Ovary (tissue), 3 donors: ENCODE data around the gene TBC1D32.

Experiments used
- EP300 ChIP-seq: sonication (generic); formaldehyde crosslinking; IDR thresholded peaks from one replicate; pipeline ENCODE4 v1.6.1; 2017; ENCODE audit warnings: antibody characterized with exemption
- POLR2A ChIP-seq: fragments of 450-650 bp; IDR thresholded peaks from one replicate; pipeline ENCODE4 v1.6.1; 2017; ENCODE audit warnings: antibody characterized with exemption, mild to moderate bottlenecking, moderate library complexity
- TF ChIP-seq, protein P1 (sequence below), 3 donors: fragments of 450-650 bp in 2 of 3; fragments of 200-600 bp in 1 of 3; IDR thresholded peaks; one replicate each; pipeline versions ENCODE4 v1.5.1 to v1.8.0; 2016 to 2022; ENCODE audit warnings: antibody characterized with exemption in 3 of 3, mild to moderate bottlenecking in 1 of 3
- donor health status: DM: no; HTN: no; CAD: no.

DNA sequence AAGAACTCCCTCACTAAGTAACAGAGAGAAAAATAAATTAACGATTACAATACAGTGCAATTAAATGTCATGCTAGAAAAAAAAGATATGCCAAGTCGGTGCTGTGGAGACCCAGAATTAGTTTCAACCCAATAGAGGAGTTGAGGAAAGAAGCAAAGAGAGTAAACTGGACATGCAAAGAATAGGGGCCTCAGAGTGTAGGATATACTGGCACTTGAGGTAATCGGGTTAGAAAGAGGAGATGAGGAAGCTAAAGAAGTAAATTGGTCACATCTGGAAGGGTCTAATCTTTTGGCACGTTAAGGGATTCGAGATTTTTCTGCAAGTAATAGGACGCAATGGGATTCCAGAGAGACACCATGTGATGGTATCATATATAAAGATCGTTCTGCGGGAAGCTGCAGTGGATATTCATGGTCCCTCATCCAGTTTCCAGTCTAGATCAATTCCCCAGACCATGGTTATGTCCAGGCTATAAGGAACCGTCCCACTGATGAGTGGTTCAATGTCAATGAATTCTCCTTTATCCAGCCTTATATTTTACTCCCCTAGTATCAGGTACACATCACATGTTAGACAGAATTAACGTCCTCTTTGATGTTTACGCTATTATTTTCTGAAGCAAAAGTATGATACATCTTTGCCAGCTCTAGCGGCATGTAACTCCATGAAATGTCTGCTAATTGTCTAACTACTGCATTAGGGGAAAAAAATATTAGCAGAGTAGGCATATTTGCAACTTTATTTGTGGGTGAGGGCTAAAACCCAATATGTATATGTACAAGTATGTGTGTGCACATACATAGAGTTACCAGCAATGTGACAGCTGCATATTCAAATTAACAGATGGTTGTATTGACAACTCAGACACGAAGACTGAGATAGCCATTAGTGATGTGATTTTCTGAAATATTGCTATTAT is 1.1 kb upstream of the TBC1D32 start:
- TF ChIP-seq, protein P1, sequence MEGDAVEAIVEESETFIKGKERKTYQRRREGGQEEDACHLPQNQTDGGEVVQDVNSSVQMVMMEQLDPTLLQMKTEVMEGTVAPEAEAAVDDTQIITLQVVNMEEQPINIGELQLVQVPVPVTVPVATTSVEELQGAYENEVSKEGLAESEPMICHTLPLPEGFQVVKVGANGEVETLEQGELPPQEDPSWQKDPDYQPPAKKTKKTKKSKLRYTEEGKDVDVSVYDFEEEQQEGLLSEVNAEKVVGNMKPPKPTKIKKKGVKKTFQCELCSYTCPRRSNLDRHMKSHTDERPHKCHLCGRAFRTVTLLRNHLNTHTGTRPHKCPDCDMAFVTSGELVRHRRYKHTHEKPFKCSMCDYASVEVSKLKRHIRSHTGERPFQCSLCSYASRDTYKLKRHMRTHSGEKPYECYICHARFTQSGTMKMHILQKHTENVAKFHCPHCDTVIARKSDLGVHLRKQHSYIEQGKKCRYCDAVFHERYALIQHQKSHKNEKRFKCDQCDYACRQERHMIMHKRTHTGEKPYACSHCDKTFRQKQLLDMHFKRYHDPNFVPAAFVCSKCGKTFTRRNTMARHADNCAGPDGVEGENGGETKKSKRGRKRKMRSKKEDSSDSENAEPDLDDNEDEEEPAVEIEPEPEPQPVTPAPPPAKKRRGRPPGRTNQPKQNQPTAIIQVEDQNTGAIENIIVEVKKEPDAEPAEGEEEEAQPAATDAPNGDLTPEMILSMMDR (IDR thresholded peaks at IDR 0.05): no peak
- no peak for TF ChIP-seq POLR2A
- TF ChIP-seq EP300: no peak
